Upper lobe of left lung (tissue), 6 donors: ENCODE results near the gene SDK1. TPM values are rescaled to one million over a fixed set of nuclear protein-coding genes. Genes with fewer than 3 reads are reported as not detected.

Experiments used
- ATAC-seq, 2 donors: fragments of 200-7000 bp; cut with Tn5 transposase; one replicate each; pipeline ENCODE4 v1.9.1; 2022; ENCODE audit warnings: mild to moderate bottlenecking in 2 of 2, moderate library complexity in 2 of 2; ENCODE audit not compliant: low FRiP score in 2 of 2
- DNase-seq, 2 donors: peaks; one replicate each; pipeline ENCODE4 v3.0.0-alpha.2; 2019 to 2020
- H3K27ac ChIP-seq, 4 donors: fragments of 200-600 bp; sonication (generic); one replicate each; pipeline ENCODE4 v1.5.1; 2016 to 2019
- H3K27me3 ChIP-seq, 4 donors: fragments of 200-600 bp; sonication (generic); one replicate each; pipeline ENCODE4 v1.5.1; 2017 to 2019
- H3K36me3 ChIP-seq, 4 donors: fragments of 200-600 bp; sonication (generic); one replicate each; pipeline ENCODE4 v1.5.1; 2016 to 2019
- H3K4me1 ChIP-seq, 4 donors: fragments of 200-600 bp; sonication (generic); one replicate each; pipeline ENCODE4 v1.5.1; 2018 to 2019
- H3K4me3 ChIP-seq, 4 donors: fragments of 200-600 bp; sonication (generic); one replicate each; pipeline ENCODE4 v1.5.1; 2017 to 2019; ENCODE audit warnings: mild to moderate bottlenecking in 2 of 4, moderate library complexity in 1 of 4
- H3K9me3 ChIP-seq, 4 donors: fragments of 200-600 bp; sonication (generic); one replicate each; pipeline ENCODE4 v1.5.1; 2018 to 2019
- CTCF ChIP-seq, 6 experiments: fragments of 450-650 bp in 4 of 6; fragments of 200-600 bp in 2 of 6; sonication (generic) in 2 of 6; IDR thresholded peaks; one replicate each; pipeline ENCODE4 v1.5.1; 2016 to 2019; ENCODE audit warnings: antibody characterized with exemption in 6 of 6
- EP300 ChIP-seq, 4 donors: sonication (generic); formaldehyde crosslinking; IDR thresholded peaks; one replicate each; pipeline ENCODE4 v1.5.1; 2017; ENCODE audit warnings: antibody characterized with exemption in 4 of 4, control low read depth in 2 of 4
- POLR2A ChIP-seq, 4 donors: fragments of 450-650 bp; IDR thresholded peaks; one replicate each; pipeline ENCODE4 v1.5.1; 2016 to 2017; ENCODE audit warnings: antibody characterized with exemption in 4 of 4, mild to moderate bottlenecking in 2 of 4
- POLR2AphosphoS5 ChIP-seq, 2 donors: sonication (generic); formaldehyde crosslinking; IDR thresholded peaks; one replicate each; pipeline ENCODE4 v1.5.1; 2017; ENCODE audit warnings: antibody characterized with exemption in 2 of 2
- WGBS, 2 donors: methylation state at CpG; one replicate each; pipeline ENCODE4 v1.1.5; 2017 to 2018; 5-methylcytosine and 5-hydroxymethylcytosine counted together
- total RNA-seq, 6 donors: library from RNA; depleted of rRNA in 4 of 6; stranded (reverse); fragments of >200 nt in 4 of 6; gene quantifications; one replicate each; pipeline versions ENCODE4 v1.1.0 to v1.2.1, GENCODE V29; 2016 to 2021
- donor health status: DM: no; HTN: no; CAD: no; lungs with moderate emphysema.
- donor health status: DM: no; HTN: yes; CAD: no; lungs with severe emphysema.

The SDK1 gene
- total RNA-seq, 6 donors from 2014 or later = 9.3 to 90.1 (median 11.8) TPM

- Histone ChIP-seq H3K27me3 (no peaks in the 10 kb centered on the region), H3K4me3 (no peak overlapping the region), H3K36me3 (no peaks in the 10 kb centered on the region), H3K27ac (no peak overlapping the region), H3K4me1 (no peaks in the 10 kb centered on the region), H3K9me3 (no peaks in the 10 kb centered on the region)
- no peak for ATAC-seq
- TF ChIP-seq POLR2A (IDR thresholded peaks at IDR 0.05) (no peak), POLR2AphosphoS5 (IDR thresholded peaks at IDR 0.05) (no peak), CTCF (IDR thresholded peaks at IDR 0.05) (no peak), EP300 (IDR thresholded peaks at IDR 0.05) (no peak)
- 96 to 97% methylated on average over 2 of the region's 2 CpGs for WGBS, 2 donors
- no peak for DNase-seq
Observed at GRCh38 chr7:3648276-3648675, 347.2 kb downstream of the SDK1 start.

- TF ChIP-seq CTCF (IDR thresholded peaks at IDR 0.05) (no peak), EP300 (IDR thresholded peaks at IDR 0.05) (no peak), POLR2AphosphoS5 (IDR thresholded peaks at IDR 0.05) (no peak), POLR2A (IDR thresholded peaks at IDR 0.05) (no peak)
- whole genome bisulfite sequencing, 2 donors = 91 to 94% methylated on average over 2 of the region's 2 CpGs
- no peaks in the 10 kb centered on the region for H3K36me3 ChIP-seq
- H3K27me3 ChIP-seq = no peaks in the 10 kb centered on the region
- H3K4me1 ChIP-seq = no peaks in the 10 kb centered on the region
- ATAC-seq (no peak), DNase-seq (no peak)
- no peak overlapping the region for H3K27ac ChIP-seq
- no peak overlapping the region for H3K4me3 ChIP-seq
- H3K9me3 ChIP-seq = no peaks in the 10 kb centered on the region
Observed at GRCh38 chr7:3649250-3649649, 348.2 kb downstream of the SDK1 start.

- H3K27ac ChIP-seq = no peak overlapping the region
- H3K4me3 ChIP-seq = no peak overlapping the region
- no peaks in the 10 kb centered on the region for H3K36me3 ChIP-seq
- 87 to 88% methylated on average over 10 of the region's 10 CpGs for WGBS, 2 donors
- TF ChIP-seq EP300 (IDR thresholded peaks at IDR 0.05) (no peak), POLR2AphosphoS5 (IDR thresholded peaks at IDR 0.05) (no peak), POLR2A (IDR thresholded peaks at IDR 0.05) (no peak), CTCF (IDR thresholded peaks at IDR 0.05) (no peak)
- no peaks in the 10 kb centered on the region for H3K27me3 ChIP-seq
- ATAC-seq (peak in 1 of 2 donors; percentile 50), DNase-seq (no peak)
- no peaks in the 10 kb centered on the region for H3K9me3 ChIP-seq
- no peaks in the 10 kb centered on the region for H3K4me1 ChIP-seq
Observed at GRCh38 chr7:3649678-3650440, 348.8 kb downstream of the SDK1 start.

GRCh38 chr7:3650844-3651243 is 349.8 kb downstream of the SDK1 start:
- Histone ChIP-seq H3K27me3 (no peaks in the 10 kb centered on the region), H3K27ac (no peak overlapping the region), H3K9me3 (no peaks in the 10 kb centered on the region), H3K4me3 (no peak overlapping the region), H3K36me3 (no peaks in the 10 kb centered on the region), H3K4me1 (no peaks in the 10 kb centered on the region)
- ATAC-seq (no peak), DNase-seq (no peak)
- 76 to 78% methylated on average over 2 of the region's 2 CpGs for WGBS, 2 donors
- TF ChIP-seq EP300 (IDR thresholded peaks at IDR 0.05) = no peak
- no peak for TF ChIP-seq CTCF (IDR thresholded peaks at IDR 0.05)
- no peak for TF ChIP-seq POLR2AphosphoS5 (IDR thresholded peaks at IDR 0.05)
- TF ChIP-seq POLR2A (IDR thresholded peaks at IDR 0.05) = no peak

GRCh38 chr7:3655635-3656034 is 354.6 kb downstream of the SDK1 start:
- ATAC-seq = no peak
- no peak overlapping the region for H3K27ac ChIP-seq
- H3K27me3 ChIP-seq = no peaks in the 10 kb centered on the region
- 78 to 86% methylated on average over 7 of the region's 7 CpGs for WGBS, 2 donors
- H3K4me1 ChIP-seq = no peaks in the 10 kb centered on the region
- no peaks in the 10 kb centered on the region for H3K9me3 ChIP-seq
- H3K4me3 ChIP-seq = no peak overlapping the region
- DNase-seq = no peak
- no peak for TF ChIP-seq EP300 (IDR thresholded peaks at IDR 0.05)
- H3K36me3 ChIP-seq = no peaks in the 10 kb centered on the region
